ENCODE measurements around the gene MYH15.

Gene MYH15

GRCh38 chr3:108516881-108517280, 6.5 kb upstream of the MYH15 start:
- Histone ChIP-seq H3K9ac (ENCODE audit: insufficient read length) (no peak overlapping the region), H3K27ac (no peak overlapping the region), H3K4me3 (no peak overlapping the region), H3K36me3 (ENCODE audit: insufficient read depth, low read length) (no peaks in the 10 kb centered on the region), H3K9me3 (ENCODE audit: low read depth, low read length) (no peaks in the 10 kb centered on the region)
- TF ChIP-seq POLR2AphosphoS5 (IDR thresholded peaks at IDR 0.05; ENCODE audit: borderline replicate concordance, low read depth, low read length): no peak
- no peak for TF ChIP-seq FOXP2 (optimal IDR thresholded peaks at IDR 0.05; ENCODE audit: control extremely low read depth, extremely low read length, insufficient read depth)
- no peak for TF ChIP-seq EZH2 (IDR thresholded peaks at IDR 0.05)
- DNase-seq (ENCODE audit: low read depth, low spot score): no peak

DNA sequence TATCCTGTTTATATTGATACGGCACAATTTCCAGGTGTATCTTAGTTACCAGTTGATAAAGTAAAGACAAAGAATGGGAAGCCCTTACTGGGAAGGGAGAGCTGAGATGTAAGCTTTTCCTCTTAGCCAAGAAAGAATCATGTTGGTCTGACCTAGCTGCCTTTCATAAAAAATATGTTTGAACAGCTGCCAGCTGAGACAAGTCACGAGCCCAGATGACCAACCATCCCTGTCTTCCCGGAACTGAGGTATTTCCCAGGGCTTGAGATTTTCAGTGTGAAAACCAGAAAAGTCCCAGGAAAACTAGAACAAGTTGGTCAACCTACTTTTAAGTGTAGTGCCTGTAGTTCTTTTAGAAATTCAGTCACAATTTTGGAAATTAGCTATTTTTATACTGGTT, 3.6 kb upstream of the MYH15 start:
- Histone ChIP-seq H3K36me3 (ENCODE audit: insufficient read depth, low read length) (no peaks in the 10 kb centered on the region), H3K27ac (no peak overlapping the region), H3K9ac (ENCODE audit: insufficient read length) (no peak overlapping the region), H3K9me3 (ENCODE audit: low read depth, low read length) (no peaks in the 10 kb centered on the region), H3K4me3 (no peak overlapping the region)
- no peak for DNase-seq (ENCODE audit: low read depth, low spot score)
- TF ChIP-seq POLR2AphosphoS5 (IDR thresholded peaks at IDR 0.05; ENCODE audit: borderline replicate concordance, low read depth, low read length): no peak
- no peak for TF ChIP-seq EZH2 (IDR thresholded peaks at IDR 0.05)
- no peak for TF ChIP-seq FOXP2 (optimal IDR thresholded peaks at IDR 0.05; ENCODE audit: control extremely low read depth, extremely low read length, insufficient read depth)

- Histone ChIP-seq H3K9ac (ENCODE audit: insufficient read length) (no peak overlapping the region), H3K9me3 (ENCODE audit: low read depth, low read length) (no peaks in the 10 kb centered on the region), H3K4me3 (no peak overlapping the region), H3K27ac (no peak overlapping the region), H3K36me3 (ENCODE audit: insufficient read depth, low read length) (no peaks in the 10 kb centered on the region)
- TF ChIP-seq FOXP2 (optimal IDR thresholded peaks at IDR 0.05; ENCODE audit: control extremely low read depth, extremely low read length, insufficient read depth) (no peak), EZH2 (IDR thresholded peaks at IDR 0.05) (no peak), POLR2AphosphoS5 (IDR thresholded peaks at IDR 0.05; ENCODE audit: borderline replicate concordance, low read depth, low read length) (no peak)
- no peak for DNase-seq (ENCODE audit: low read depth, low spot score)
Measured at GRCh38 chr3:108512671-108513070, 2.3 kb upstream of the MYH15 start.

GRCh38 chr3:108511490-108511889, 1.1 kb upstream of the MYH15 start:
- DNase-seq (ENCODE audit: low read depth, low spot score): no peak
- H3K27ac ChIP-seq: no peak overlapping the region
- H3K36me3 ChIP-seq (ENCODE audit: insufficient read depth, low read length): no peaks in the 10 kb centered on the region
- TF ChIP-seq EZH2 (IDR thresholded peaks at IDR 0.05) (no peak), FOXP2 (optimal IDR thresholded peaks at IDR 0.05; ENCODE audit: control extremely low read depth, extremely low read length, insufficient read depth) (no peak), POLR2AphosphoS5 (IDR thresholded peaks at IDR 0.05; ENCODE audit: borderline replicate concordance, low read depth, low read length) (no peak)
- no peak overlapping the region for H3K9ac ChIP-seq (ENCODE audit: insufficient read length)
- no peaks in the 10 kb centered on the region for H3K9me3 ChIP-seq (ENCODE audit: low read depth, low read length)
- no peak overlapping the region for H3K4me3 ChIP-seq

- TF ChIP-seq FOXP2 (optimal IDR thresholded peaks at IDR 0.05; ENCODE audit: control extremely low read depth, extremely low read length, insufficient read depth): no peak
- TF ChIP-seq POLR2AphosphoS5 (IDR thresholded peaks at IDR 0.05; ENCODE audit: borderline replicate concordance, low read depth, low read length): no peak
- TF ChIP-seq EZH2 (IDR thresholded peaks at IDR 0.05): no peak
- DNase-seq (ENCODE audit: low read depth, low spot score): no peak
- H3K36me3 ChIP-seq (ENCODE audit: insufficient read depth, low read length): no peaks in the 10 kb centered on the region
Measured at GRCh38 chr3:108511055-108511454, 659 bp upstream of the MYH15 start.

DNA sequence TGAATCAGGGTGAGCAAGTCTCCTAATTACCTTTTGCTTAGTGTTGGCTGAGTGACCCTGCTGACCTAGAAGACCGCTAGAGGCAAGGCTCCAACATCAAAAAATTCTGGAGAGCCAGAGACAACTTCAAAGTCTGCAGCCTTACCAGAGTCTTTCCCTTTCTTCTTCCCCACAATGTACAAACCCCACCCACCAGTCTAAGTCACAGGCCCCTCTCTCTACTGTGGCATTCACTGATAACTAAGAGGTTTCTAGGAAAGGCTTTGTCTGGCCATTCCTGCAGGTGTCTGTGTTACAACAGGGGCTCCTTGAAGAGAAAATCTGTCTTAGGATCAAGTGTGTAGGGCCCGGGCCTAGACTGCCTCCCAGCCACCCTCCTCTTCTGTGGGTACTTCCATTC, 525 bp downstream of the MYH15 start:
- no peak for DNase-seq (ENCODE audit: low read depth, low spot score)
- H3K9me3 ChIP-seq (ENCODE audit: low read depth, low read length): no peaks in the 10 kb centered on the region
- H3K4me3 ChIP-seq: no peak overlapping the region
- H3K36me3 ChIP-seq (ENCODE audit: insufficient read depth, low read length): no peaks in the 10 kb centered on the region
- TF ChIP-seq POLR2AphosphoS5 (IDR thresholded peaks at IDR 0.05; ENCODE audit: borderline replicate concordance, low read depth, low read length) (no peak), FOXP2 (optimal IDR thresholded peaks at IDR 0.05; ENCODE audit: control extremely low read depth, extremely low read length, insufficient read depth) (no peak), EZH2 (IDR thresholded peaks at IDR 0.05) (no peak)
- no peak overlapping the region for H3K9ac ChIP-seq (ENCODE audit: insufficient read length)
- H3K27ac ChIP-seq: no peak overlapping the region

More at GRCh38 chr3:108511055-108511454, 659 bp upstream of the MYH15 start:
- no peaks in the 10 kb centered on the region for H3K9me3 ChIP-seq (ENCODE audit: low read depth, low read length)
- no peak overlapping the region for H3K27ac ChIP-seq
- H3K4me3 ChIP-seq: no peak overlapping the region
- no peak overlapping the region for H3K9ac ChIP-seq (ENCODE audit: insufficient read length)

DNA sequence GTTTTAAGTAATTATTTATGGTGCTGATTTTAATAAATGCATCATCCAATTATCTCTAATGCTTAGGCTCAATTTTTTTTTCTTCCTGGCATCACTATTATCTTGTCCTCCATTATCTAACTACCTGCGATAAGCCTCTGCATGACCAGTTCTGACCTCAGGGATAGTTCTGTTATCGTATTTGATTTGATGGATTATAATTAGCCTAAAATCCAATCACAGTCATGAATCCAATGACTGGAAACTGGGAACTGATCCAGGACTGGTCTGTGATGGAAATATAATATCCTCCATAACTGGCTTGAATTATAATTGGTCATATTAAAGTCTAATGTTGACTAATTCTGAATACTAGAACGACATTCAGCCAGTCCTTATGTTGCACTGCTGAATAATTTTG, 1.1 kb downstream of the MYH15 start:
- H3K9ac ChIP-seq (ENCODE audit: insufficient read length): no peak overlapping the region
- H3K9me3 ChIP-seq (ENCODE audit: low read depth, low read length): no peaks in the 10 kb centered on the region
- H3K4me3 ChIP-seq: no peak overlapping the region
- no peak overlapping the region for H3K27ac ChIP-seq
- no peak for DNase-seq (ENCODE audit: low read depth, low spot score)
- TF ChIP-seq EZH2 (IDR thresholded peaks at IDR 0.05) (no peak), POLR2AphosphoS5 (IDR thresholded peaks at IDR 0.05; ENCODE audit: borderline replicate concordance, low read depth, low read length) (no peak), FOXP2 (optimal IDR thresholded peaks at IDR 0.05; ENCODE audit: control extremely low read depth, extremely low read length, insufficient read depth) (no peak)
- no peaks in the 10 kb centered on the region for H3K36me3 ChIP-seq (ENCODE audit: insufficient read depth, low read length)

- no peak overlapping the region for H3K4me3 ChIP-seq
- H3K36me3 ChIP-seq (ENCODE audit: insufficient read depth, low read length): no peaks in the 10 kb centered on the region
- no peak overlapping the region for H3K27ac ChIP-seq
- DNase-seq (ENCODE audit: low read depth, low spot score): no peak
- no peak overlapping the region for H3K9ac ChIP-seq (ENCODE audit: insufficient read length)
- TF ChIP-seq EZH2 (IDR thresholded peaks at IDR 0.05) (no peak), POLR2AphosphoS5 (IDR thresholded peaks at IDR 0.05; ENCODE audit: borderline replicate concordance, low read depth, low read length) (no peak), FOXP2 (optimal IDR thresholded peaks at IDR 0.05; ENCODE audit: control extremely low read depth, extremely low read length, insufficient read depth) (no peak)
- no peaks in the 10 kb centered on the region for H3K9me3 ChIP-seq (ENCODE audit: low read depth, low read length)
Measured at GRCh38 chr3:108507902-108508301, 2.5 kb downstream of the MYH15 start.

DNA sequence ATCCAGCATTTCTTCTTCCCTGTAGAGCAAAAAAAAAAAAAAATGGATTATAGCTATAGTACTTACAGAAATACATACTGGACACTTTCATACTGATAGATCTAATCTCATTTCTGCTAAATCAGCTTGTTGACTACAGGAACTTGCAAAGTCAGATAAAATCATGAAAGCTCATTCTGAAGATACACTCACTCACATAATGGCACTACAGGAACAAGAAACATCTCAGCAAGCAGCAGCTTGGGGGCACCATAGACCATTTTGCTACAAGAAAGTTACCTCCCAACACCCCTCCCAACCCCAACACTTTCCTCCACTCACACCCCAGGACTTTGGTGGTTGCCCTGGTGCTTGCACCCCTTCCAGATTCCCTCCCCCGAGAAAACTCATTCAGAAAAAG, 4.6 kb downstream of the MYH15 start:
- no peak overlapping the region for H3K4me3 ChIP-seq
- no peak for TF ChIP-seq EZH2 (IDR thresholded peaks at IDR 0.05)
- TF ChIP-seq FOXP2 (optimal IDR thresholded peaks at IDR 0.05; ENCODE audit: control extremely low read depth, extremely low read length, insufficient read depth): no peak
- TF ChIP-seq POLR2AphosphoS5 (IDR thresholded peaks at IDR 0.05; ENCODE audit: borderline replicate concordance, low read depth, low read length): no peak
- no peak overlapping the region for H3K27ac ChIP-seq
- no peak for DNase-seq (ENCODE audit: low read depth, low spot score)
- H3K9ac ChIP-seq (ENCODE audit: insufficient read length): no peak overlapping the region
- no peaks in the 10 kb centered on the region for H3K36me3 ChIP-seq (ENCODE audit: insufficient read depth, low read length)
- no peaks in the 10 kb centered on the region for H3K9me3 ChIP-seq (ENCODE audit: low read depth, low read length)

Data from SK-N-MC (cell line).